Fibroblast of the aortic adventitia (primary cell): ENCODE results near the gene ARHGEF39. TPM values are rescaled to one million over a fixed set of nuclear protein-coding genes. Genes with fewer than 3 reads are reported as not detected.

ENCODE experiments used
- DNase-seq: peaks from one replicate; pipeline ENCODE4 v3.0.0-alpha.2; 2010; ENCODE audit warnings: low read depth
- H3K4me3 ChIP-seq: 2 replicates; pipeline ENCODE4 v1.5.1; 2011; ENCODE audit warnings: low read depth, mild to moderate bottlenecking, control low read depth, low read length, moderate library complexity
- CTCF ChIP-seq: IDR thresholded peaks from 2 replicates; pipeline ENCODE4 v1.5.1; 2011; ENCODE audit warnings: mild to moderate bottlenecking, low read length, control low read depth, inconsistent platforms; ENCODE audit not compliant: insufficient read depth
- total RNA-seq: library from RNA; depleted of rRNA; stranded (reverse); fragments of >200 nt; gene quantifications from 2 replicates; pipeline ENCODE4 v1.2.3, GENCODE V29; 2012; ENCODE audit warnings: low replicate concordance

ARHGEF39 gene
- total RNA-seq, 1 donor: 3.9 TPM

DNA sequence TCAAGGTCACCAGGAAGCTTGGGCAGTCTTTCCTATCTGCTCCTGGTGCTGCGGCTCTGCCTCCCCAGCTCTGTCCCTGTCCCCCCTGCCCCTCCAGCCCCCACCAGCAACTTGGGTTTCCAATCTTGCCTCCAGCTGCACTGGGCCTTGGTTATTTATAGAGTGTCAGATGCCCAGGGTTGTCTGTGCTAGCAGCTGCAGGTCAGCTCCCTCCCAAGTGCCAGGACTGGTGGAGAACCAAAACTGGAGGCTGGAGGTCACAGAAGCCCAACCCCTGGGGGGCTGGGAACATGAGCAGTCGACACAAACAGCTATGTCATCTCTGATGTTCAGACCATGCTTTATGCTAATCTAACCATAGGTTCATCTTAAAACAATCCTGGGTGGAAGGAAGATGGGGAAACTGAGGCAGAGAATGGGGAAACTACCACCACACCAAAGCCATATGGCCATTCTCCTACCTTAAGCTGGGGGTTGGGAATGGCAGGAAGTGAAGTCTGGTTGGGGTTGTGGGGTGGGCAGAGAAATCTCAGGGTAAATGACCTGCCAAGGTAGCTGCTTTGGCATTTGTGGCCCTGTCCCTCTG, 23.1 kb upstream of the ARHGEF39 start:
- peak overlapping the region; percentile 79 for H3K4me3 ChIP-seq
- no peak for TF ChIP-seq CTCF
- DNase-seq: no peak

DNA sequence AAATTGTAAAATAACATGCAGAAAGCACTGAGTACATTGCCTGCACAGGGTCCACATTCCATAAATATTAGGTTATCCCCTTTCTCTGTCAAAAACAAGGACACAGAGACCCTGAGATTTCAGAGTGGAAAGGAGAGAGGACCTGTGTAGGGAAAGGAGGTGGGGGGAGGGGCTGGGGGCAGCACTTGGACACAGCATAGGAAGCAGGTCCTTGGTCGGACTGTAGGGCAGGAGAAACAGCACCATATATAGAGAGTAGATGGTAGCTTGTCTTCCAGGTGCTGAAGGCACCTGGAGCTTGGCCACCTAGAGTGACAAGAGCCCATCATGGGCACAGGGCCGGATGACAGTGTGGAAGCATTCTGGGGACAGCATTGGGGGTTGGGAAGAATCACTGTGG, 22.3 kb upstream of the ARHGEF39 start:
- peak overlapping the region; percentile 79 for H3K4me3 ChIP-seq
- TF ChIP-seq CTCF: no peak
- no peak for DNase-seq

DNA sequence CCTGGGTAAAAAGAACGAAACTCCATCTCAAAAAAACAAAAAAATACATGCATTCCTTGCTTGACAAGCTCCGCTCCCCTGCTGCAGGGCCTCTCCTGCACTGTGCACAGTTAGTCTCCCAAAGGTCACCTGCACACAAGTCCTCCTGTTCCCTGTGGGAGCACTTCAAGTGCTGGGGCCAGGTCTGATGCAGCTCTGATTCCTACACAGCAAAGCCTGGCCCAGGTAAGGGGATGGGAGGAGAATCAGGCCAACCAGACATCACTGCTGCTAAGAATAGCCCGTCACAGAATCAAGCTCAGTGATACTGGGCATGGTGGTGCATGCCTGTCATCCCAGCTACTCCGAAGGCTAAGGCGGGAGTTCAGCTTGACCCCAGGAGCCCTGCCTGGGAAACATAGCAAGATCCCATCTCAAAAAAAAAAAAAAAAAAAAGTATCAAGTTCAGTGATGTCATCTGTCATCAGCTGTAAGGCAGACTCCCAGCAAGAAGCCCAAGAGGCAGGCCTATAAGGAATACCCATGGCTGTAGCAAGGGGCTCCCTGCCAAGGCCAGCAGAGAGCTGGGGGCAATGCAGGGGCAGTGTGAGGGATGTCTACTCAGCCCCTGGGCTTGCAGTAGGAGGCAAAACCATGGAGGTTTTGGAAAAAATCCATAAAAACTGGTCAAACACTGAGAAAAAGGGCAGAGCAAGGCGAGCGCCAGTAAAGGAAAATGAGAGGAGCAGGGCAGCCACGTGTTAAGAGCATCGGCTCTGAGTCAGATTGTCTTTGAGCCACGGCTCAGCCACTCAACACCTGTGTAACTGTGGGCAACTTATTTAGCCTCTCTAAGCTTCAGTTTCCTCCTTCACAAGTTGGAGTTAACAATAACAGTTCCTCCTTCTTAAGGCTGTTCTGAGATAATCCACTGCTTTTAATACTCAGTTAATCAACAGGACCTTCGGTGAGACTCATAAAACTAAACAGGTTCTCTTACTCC, 21.5 kb upstream of the ARHGEF39 start:
- TF ChIP-seq CTCF: no peak
- peak; percentile 35 for DNase-seq
- peak overlapping the region; percentile 35 for H3K4me3 ChIP-seq

DNA sequence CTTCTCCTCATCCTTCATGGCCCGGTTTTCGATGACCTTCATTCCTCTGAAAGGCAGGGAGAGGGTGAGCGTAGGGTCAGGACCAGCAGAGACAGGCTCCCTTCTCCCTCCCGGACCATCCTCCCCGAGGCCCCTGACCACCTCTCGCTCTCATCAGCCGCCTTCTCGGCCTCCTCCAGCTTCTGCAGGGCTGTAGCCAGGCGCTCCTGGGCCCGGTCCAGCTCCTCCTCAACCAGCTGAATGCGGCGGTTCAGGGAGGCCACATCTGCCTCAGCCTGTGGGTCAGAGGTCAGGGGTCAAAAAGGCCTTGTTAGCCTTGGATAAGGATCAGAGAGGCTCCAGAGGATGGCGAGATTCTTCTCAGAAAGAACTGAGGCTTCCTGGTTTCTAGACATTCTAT, 20.5 kb upstream of the ARHGEF39 start:
- TF ChIP-seq CTCF: no peak
- DNase-seq: no peak
- no peak overlapping the region for H3K4me3 ChIP-seq

DNA sequence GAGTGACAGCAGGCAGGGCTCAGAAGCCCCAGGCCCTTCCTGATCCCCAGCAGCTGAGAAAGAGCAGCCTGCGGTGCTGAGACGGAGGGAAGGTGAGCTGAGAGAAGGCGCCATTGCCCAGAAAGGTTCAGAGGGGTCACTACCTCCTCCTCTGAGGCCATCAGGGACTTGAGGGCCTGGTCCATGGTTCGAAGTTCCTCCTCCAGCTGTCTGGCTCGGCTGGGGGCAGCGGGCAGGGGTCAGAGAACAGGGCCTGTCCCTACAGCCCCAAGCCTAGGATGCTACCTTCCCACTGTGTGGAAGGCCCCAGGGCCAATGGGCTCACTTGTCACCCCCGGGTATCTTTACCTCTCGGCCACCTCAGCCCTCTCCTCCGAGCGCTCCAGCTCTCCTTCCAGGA, 19.9 kb upstream of the ARHGEF39 start:
- H3K4me3 ChIP-seq: no peak overlapping the region
- TF ChIP-seq CTCF: no peak
- no peak for DNase-seq

- no peak for TF ChIP-seq CTCF
- no peak overlapping the region for H3K4me3 ChIP-seq
- no peak for DNase-seq
Observed at GRCh38 chr9:35683323-35683722, 18.3 kb upstream of the ARHGEF39 start.
